Right forelimb (tissue), 1 donor: ENCODE results near the gene TBC1D2B.
A peak's percentile ranks its signal among the peaks of the same experiment; 100 is the strongest.
"Not testable (repeated sequence)": the region's sequence is repeated elsewhere in the genome, so short reads cannot be mapped to it uniquely, and the experiment has no call there.

Experiments used
- DNase-seq: peaks from one replicate; pipeline ENCODE4 v3.0.0-alpha.2; 2018

The TBC1D2B gene

DNA sequence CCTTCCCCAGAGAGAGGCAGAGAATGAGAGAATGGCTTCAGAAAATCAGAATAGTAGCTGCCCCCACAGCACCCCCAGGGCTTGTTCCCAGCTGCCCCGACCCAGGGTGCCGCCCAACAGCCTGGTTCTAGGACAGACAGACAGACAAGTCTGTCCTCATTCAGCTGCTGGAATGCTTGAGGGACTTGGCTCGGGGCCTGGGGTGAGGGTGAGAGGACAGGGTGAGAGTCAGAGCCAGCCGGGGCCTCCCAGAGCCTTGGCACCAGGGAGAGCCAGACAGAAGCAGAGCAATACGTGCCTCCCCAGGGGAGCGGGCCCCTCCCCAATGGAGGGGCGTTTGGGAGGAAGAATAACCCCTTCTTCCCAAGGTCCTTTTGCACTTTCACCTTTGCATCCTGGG, 105.6 kb downstream of the TBC1D2B start:
- not testable (repeated sequence) for DNase-seq

DNA sequence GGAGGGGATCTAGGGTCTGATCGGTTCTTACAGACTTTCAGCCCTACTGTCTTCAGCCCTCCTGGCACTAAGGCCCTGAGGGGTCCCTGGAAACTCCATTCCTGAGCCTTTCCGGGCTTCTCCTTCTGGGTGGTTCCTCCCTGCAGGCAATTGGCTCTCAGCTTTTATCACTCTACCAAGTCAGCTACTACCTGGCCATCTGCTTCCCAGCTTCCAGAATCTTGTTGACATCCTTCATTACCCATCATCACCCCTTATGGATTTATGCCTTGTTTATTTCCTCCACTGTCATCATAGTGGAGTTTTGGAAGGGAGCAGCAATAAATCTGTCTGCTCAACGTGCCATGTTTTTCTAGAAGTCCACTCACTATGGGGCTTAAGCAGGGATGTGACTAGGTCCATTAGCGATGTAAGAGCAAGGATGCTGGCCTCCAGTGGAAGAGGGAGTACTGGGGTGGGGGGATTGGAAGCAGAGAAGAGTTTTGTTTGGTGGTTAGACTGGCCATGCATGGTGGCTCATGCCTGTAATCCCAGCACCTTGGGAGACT, 106.6 kb downstream of the TBC1D2B start:
- not testable (repeated sequence) for DNase-seq

DNA sequence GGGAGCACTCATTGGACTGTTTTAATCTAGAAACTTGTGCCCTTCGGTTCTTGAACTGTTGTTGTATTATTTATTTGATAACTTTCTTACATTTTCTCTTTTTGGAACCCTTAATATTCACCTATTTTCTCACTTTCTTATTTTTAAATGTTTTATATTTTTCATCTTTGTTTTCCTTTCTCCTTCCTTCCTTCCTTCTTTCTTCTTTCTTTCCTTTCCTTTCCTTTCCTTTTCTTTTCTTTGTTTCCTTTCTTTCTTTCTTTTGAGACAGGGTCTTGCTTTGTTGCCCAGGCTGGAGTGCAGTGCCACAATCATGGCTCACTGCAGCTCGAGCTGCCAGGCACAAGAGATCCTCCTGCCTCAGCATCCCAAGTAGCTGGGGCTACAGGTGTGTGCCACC, 108.5 kb downstream of the TBC1D2B start:
- DNase-seq: no peak

DNA sequence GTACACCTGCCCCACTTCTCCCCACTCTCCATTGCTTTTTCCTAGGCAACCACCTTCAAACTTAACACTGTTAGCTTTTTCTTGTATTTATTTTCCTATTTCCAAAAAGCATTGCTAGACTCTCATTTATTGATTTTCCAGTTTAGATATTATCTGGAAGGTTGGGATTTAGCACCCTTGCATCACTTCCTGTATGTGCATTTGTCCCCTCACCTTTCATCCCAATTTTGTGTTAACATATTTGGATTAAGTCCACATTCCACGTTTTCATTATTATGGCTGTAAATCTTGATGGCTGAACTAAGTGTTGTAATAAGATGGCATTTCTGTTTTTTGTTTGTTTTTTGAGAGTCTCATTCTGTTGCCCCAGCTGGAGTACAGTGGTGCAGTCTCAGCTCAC, 109.7 kb downstream of the TBC1D2B start:
- DNase-seq: no peak

- not testable (repeated sequence) for DNase-seq
Measured at GRCh38 chr15:77967235-77967615, 110.3 kb downstream of the TBC1D2B start.

DNA sequence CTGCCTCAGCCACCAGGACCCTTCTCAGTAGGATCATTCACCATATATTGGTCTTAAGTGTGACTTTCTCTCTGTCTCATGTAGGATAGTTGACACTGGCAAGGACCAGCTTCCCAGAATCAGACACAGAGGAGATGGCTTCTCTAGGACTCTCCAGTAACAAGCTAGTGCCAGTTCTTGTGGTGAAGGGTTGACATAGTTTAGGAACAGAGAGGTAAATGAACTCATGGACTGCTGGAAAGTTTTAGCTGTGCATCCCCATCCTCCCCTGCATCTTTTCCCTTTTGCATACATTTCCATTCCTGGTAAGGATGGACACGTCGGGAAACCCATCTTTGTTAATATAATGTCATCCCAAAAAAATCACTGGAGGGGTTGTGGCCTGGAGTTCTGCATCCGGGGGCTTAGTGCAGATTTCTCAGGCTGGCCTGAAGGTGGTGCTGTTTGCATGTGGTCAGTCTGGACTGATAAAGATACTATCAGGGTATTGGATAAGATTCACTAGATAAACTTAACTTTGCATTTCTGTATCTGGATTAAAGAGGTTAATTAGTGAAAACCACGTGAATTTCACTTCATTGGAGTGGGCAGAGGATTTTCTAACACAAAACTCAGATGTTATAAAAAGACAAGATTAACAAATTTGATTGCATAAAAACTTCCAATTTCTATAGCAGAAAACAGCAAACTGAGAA, 110.8 kb downstream of the TBC1D2B start:
- DNase-seq: no peak

DNA sequence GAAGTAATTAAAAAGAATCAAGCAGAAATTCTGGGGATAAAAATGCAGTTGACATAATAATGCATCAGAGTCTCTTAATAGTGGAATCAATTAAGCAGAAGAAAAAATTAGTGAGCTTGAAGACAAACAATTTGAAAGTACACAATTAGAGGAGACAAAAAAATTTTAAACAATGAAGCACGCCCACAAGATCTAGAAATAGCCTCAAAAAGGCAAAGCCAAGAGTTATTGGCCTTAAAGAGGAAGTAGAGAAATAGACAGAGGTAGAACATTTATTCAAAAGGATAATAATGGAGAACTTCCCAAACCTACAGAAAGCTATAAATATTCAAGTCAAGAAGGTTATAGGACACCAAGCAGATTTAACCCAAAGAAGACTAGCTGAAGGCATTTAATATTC, 113.3 kb downstream of the TBC1D2B start:
- DNase-seq: no peak

DNA sequence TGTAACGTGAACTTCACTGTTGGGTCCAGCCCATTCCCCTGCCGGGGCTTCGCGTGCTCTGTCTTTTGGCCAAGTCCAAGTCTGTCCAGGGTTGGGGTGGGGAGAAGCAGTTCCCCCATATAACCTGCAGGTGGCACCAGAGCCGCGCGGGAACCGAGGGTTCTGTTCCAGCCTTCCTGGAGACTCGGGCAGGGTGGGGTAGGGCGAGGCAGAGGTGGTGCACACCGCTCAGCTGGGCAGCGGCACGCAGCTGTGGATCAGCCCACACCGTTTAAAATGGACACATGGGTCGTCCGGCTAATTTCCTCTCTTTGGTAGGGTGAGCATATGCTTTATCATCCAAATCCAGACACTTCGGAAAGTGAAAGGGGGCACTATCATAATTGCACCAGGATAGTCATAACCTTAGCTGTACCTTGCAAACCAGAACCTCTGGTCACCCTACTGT, 118.1 kb downstream of the TBC1D2B start:
- peak; percentile 88 for DNase-seq

GRCh38 chr15:77958716-77959431, 118.6 kb downstream of the TBC1D2B start:
- DNase-seq: not testable (repeated sequence)

GRCh38 chr15:77958021-77958420, 119.5 kb downstream of the TBC1D2B start:
- not testable (repeated sequence) for DNase-seq

- DNase-seq: not testable (repeated sequence)
Measured at GRCh38 chr15:77953926-77954325, 123.6 kb downstream of the TBC1D2B start.

DNA sequence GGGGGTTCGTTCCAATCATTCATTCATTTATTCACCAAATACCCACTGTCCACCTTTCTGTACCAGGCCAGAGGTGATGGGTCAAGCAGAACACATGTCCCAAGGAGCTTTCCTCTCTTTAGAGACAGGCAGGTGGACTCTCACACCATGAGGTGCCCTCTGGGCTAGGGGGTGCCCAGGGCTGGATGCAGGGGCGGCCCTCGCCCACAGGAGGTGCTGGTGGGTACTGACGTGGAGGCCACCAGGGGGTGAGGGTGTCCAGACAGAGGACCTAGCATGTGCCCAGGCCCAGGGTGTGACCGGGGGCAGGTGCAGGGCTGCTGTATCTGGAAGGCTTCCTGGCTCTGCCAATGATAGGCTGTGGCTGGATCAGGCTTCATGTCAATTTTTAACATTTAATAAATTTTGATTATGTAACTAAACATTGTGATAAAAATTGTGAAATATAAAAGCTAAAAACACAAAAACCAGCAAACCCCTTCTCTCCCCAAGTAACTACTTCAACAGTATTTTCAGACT, 124.5 kb downstream of the TBC1D2B start:
- DNase-seq: not testable (repeated sequence)

GRCh38 chr15:77951105-77951786, 126.3 kb downstream of the TBC1D2B start:
- DNase-seq: not testable (repeated sequence)

- not testable (repeated sequence) for DNase-seq
Measured at GRCh38 chr15:77950470-77950869, 127.0 kb downstream of the TBC1D2B start.

- no peak for DNase-seq
Measured at GRCh38 chr15:77945566-77945965, 131.9 kb downstream of the TBC1D2B start.
